ENCODE data around the gene COL5A2.

COL5A2 gene

DNA sequence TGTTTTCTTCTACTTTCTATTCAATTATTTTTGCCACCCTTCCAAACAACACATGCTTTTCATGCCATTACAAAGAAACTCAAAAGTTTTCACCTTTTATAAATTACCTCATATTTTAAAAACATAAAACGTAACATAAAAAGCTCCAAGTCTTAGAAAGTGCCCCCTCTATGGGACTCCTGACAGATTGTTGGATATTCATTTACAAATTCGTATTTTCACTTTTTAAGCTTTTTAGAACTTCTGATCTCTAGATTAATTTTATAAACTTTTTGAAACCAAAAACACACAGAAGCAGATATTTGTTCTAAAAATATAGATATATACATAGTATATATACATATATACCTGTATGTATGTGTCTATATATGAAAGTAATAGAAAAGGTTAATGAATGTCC lies 1.5 kb downstream of the COL5A2 start:
- no peak for DNase-seq

DNA sequence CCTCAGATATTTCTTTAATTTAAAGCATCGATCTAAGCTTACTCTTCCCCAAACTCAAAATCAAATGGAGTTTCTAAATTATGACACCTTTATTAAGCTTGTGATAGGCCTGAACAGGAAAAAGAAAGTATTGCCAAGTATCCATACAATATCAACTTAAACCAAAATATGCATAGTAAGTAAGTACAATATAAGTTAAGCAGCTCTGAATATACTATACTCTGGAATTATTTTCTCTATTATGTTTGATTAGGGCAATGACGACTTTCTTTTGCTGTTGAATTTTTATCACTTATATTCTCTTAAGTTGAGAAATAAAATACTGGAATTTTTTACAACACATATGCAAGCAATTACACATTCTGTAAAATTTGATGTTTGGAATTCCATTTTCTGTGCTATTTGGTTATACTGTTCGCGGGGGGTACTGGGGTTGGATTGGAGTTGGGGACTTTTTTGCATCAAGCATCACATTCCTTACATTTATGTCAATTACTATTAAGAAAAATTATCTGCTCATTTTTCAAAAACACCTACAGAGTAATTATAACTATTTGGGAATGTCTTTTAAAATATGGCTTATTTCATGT lies 2.2 kb downstream of the COL5A2 start:
- no peak for DNase-seq

DNA sequence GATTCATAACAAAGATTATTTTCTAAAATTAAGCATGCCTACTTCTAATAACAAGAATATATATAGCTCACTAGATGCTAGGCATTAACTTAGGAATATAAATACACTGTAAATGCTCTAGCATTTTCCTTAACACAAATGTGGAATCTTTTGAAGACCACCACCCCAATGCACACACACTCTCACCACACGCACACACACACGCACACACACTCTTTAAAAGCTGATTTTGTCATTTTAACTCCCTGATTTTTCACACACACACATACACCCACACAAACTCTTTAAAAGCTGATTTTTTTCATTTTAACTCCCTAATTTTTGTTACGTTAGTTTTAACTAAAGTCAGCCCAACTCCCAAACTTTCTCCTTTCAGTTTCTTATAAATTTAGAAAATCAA lies 3.0 kb downstream of the COL5A2 start:
- DNase-seq: no peak

DNA sequence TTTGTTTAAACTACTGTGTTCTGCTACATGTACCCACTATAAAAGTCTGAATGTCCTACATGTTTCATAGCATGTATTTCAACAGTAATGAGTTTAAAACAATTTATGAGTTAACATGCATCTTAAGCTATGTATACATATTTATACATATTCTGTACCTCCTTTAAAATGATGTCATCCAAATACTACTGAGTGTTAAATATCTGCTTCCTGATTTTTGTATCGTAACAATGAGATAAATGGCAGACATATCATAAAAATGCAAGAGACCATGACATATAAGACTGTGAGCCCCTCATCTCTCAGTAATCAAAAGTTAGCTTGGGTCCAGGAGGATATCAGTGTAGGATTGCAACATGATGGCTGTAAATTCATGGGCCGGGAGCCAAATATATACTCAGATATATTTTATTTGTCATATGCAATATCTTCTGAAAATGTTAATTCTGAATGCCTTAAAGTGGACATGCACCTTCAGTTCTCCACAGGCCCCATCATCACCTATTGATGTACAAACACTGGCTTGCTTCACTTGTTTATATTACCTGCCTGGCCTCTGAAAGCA lies 3.6 kb downstream of the COL5A2 start:
- no peak for DNase-seq

GRCh38 chr2:189171956-189172609 lies 7.5 kb downstream of the COL5A2 start:
- DNase-seq: no peak

- DNase-seq: no peak
Measured at GRCh38 chr2:189168856-189169499, 10.6 kb downstream of the COL5A2 start.

GRCh38 chr2:189165656-189166380 lies 13.7 kb downstream of the COL5A2 start:
- DNase-seq: no peak

- DNase-seq: no peak
Measured at GRCh38 chr2:189164746-189165145, 14.8 kb downstream of the COL5A2 start.

GRCh38 chr2:189163889-189164288 lies 15.7 kb downstream of the COL5A2 start:
- no peak for DNase-seq

DNA sequence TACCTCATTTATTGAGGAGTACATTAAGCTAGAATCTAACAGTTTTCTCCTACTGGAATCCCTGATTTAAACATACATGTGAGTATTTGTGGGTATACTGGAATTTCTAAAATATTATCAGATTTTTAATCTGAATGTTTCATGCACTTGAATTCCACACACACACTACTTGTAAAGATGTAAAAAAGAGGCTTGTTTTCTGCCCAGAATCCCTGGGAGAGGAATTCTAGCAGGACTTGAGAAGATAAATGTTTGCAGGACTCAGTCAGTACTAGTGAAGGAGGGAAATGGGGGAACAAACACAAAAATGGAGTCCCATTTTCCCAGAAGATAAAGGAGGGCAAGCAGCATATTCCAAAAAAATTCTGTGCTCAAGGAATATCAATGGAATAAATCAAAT lies 17.0 kb downstream of the COL5A2 start:
- DNase-seq: no peak

DNA sequence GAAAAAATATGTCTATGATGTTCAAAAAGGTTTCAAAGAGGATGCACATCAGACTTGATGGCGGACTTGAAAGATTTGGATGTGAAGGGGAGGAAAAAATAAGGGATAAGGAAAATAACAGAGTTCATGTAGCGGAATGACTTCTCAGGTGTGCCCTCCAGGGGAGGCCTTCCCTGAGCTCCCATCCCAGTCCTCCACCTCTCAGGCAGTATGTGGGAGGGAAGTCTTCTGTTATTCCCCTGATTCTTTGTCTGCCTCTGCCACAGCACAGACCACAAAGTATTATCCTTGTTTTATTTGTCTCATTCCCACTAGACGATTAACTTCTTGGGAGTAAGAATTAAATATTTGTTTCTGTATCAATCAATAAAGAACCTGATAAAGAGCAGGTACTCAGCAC lies 17.7 kb downstream of the COL5A2 start:
- no peak for DNase-seq

- no peak for DNase-seq
Measured at GRCh38 chr2:189159717-189160116, 19.8 kb downstream of the COL5A2 start.

DNA sequence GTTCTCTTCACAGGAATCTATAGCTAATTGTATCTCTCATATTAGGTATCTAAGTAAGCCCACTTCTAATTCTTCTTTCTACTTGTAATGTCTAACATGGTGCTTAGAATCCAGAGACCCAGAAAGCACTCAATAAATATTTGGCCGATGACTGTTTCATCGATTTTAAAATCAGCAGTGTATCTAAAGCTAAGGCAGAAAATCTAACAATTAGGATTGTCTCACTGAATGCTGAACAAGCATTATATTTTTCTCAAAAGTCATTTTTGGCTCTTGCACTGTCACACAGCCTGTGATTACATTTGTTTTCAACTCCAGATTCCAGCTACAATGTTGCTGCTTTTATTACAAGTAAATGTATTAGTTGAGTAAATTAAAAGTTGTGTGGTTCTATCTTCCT lies 20.3 kb downstream of the COL5A2 start:
- DNase-seq: no peak

GRCh38 chr2:189157939-189158338 lies 21.6 kb downstream of the COL5A2 start:
- DNase-seq: no peak

DNA sequence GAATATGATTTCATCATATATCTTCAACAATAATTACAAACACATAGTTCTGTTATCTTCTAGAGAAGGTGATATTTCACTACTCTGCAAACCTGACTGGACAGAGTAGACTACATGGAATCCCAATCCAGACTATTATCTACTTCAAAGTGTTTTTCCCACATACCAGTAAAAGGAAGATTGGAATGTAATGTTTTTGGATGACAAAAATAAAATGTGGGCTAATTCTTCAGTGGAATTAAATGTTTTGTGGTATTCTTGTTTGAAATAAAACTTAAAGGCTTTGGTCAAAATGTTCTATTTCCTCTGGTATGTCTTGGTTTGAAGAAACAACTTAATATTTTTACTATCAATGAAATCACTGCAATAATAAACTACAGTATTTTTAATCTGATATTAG lies 22.1 kb downstream of the COL5A2 start:
- DNase-seq: no peak

- DNase-seq: no peak
Measured at GRCh38 chr2:189155795-189156194, 23.8 kb downstream of the COL5A2 start.

DNA sequence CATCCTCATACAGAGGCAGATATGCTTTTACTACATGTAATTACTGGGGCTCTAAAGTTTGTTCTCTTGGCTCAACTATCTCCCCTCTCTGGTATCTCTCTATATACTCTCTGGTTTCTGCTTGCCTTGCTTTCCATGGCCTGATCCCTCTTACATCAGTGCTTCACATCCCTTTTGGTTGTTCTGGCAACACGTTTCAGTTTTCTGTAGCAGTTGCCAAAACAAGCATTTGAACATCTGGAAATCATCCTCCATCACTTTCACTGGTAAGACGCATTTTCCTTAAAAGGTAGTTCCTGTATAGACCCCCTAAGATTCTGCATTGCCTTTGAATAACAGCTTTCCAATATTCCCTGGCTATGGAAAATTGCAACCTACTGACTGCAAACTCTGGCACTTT lies 25.9 kb downstream of the COL5A2 start:
- DNase-seq: no peak

DNA sequence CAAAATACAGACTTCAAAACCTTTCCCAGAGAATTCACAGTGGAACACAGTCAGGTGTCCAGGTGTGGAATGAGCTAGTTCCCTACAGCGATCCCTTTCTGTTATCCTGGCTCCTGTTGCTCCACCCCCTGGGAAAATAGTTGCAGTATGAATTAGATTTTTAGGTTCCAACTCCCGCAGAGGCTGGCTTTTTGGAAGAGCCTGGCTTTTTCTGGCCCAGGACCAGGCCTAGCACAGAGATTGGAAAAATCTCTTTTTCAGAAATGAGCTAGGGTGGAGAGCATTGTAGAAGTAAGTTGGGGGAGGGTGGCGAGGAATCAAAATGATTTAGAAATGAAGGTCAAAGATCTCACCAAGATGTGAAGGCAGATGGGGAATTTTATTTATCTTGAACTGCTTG lies 27.1 kb downstream of the COL5A2 start:
- no peak for DNase-seq

DNA sequence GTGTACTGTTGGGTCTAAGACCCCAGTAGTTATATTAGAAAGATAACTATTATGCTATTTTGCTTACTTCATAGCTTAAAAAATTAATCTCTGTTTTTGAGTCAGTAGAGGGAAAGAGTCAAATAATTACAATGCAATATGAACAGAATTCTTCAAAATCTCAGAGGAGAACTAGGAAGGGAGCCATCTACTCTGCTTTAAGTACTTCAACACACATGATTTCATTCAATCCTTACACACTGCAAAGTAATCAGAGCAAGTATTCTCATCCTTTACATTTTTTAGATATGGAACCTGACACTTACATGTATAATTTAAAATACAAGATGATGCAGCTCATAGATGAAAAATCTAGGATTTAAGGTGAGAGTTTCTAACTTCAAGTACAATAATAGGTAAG lies 27.7 kb downstream of the COL5A2 start:
- DNase-seq: no peak

DNA sequence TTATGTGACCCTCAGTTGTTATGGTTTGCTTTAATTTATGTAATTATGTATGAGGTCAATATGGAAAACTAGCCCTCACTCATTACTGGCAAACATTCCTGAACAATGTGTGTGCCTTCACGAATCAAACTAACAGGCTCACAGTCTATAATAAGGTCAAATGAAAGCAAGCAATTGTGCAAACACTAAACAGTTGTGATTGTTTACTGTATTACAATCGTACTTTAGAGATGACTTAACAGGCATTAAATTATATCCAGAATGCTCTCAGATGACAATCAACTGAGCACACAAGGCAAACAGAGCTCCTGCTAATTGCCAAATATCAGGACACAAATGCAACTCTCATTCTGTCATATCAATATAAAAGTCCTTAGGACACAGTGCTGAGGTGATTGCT lies 29.5 kb downstream of the COL5A2 start:
- no peak for DNase-seq

DNA sequence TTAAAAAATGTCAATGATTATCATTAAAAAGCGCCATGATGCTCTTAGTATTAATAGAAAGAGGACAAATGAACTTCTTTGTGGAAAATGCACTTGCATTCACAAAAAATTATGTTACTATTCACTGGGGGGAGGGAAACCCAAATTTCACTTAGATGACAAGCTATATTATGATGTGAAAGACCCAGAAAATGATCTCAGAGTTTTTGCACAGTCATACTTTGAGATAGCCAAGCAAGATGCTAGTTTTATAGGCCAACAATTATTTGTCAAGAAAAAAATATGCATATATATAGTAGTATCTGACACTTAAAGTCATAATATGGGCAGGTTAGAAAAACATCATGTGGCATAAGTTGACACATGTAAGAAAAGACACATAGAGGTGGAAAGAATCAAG lies 31.6 kb downstream of the COL5A2 start:
- DNase-seq: no peak

- no peak for DNase-seq
Measured at GRCh38 chr2:189147361-189147760, 32.2 kb downstream of the COL5A2 start.

DNA sequence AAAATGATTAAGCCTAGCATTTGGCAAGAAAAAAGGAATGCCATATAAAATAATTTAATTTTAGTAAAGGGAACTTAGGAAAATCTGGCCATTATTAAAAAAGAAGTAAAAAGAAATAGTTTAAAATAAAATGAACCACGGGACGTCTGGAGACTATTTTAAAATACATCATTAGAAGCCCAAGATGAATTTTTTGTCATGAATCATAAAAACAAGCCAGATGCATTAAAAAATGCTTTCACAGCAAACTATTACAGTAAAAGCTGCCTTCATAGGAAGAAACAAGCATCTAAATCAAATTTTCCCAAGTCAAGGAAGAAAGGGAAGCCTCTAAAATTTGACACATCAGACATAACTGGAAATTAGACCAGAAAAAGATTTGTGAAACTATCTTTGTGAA lies 33.0 kb downstream of the COL5A2 start:
- no peak for DNase-seq

Measured in NCI-H1417 treated with DMSO at 0.1 percent for 48 hours (cell line).